COLO668 (cell line): ENCODE data around the gene UBQLN4.

ENCODE experiments used
- DNase-seq: peaks from one replicate; lab custom pipeline; 2025; ENCODE audit not compliant: unreplicated experiment; lab: John Stamatoyannopoulos, UW

Gene UBQLN4

GRCh38 chr1:156053768-156054499, at the start of gene UBQLN4:
Gene UBQLN4, minus strand, starts transcription at chr1:156053798. Its CDS starts 97 bp downstream, at chr1:156053701.
- peak; percentile 94 for DNase-seq

- peak; percentile 27 for DNase-seq
Measured at GRCh38 chr1:156102633-156103511, 49.3 kb upstream of the UBQLN4 start.

- DNase-seq: no peak
Measured at GRCh38 chr1:156101880-156102279, 48.3 kb upstream of the UBQLN4 start.

- no peak for DNase-seq
Measured at GRCh38 chr1:156100205-156100995, 46.8 kb upstream of the UBQLN4 start.

- no peak for DNase-seq
Measured at GRCh38 chr1:156099282-156099681, 45.7 kb upstream of the UBQLN4 start.

GRCh38 chr1:156098784-156099183, 45.2 kb upstream of the UBQLN4 start:
- DNase-seq: no peak

- DNase-seq: no peak
Measured at GRCh38 chr1:156097499-156098178, 44.0 kb upstream of the UBQLN4 start.

- DNase-seq: peak; percentile 89
Measured at GRCh38 chr1:156096640-156097391, 43.2 kb upstream of the UBQLN4 start.

- DNase-seq: no peak
Measured at GRCh38 chr1:156095906-156096508, 42.4 kb upstream of the UBQLN4 start.

GRCh38 chr1:156091610-156092009, 38.0 kb upstream of the UBQLN4 start:
- DNase-seq: no peak

- DNase-seq: peak; percentile 95
Measured at GRCh38 chr1:156090840-156091188, 37.2 kb upstream of the UBQLN4 start.

- DNase-seq: no peak
Measured at GRCh38 chr1:156090138-156090839, 36.7 kb upstream of the UBQLN4 start.

- DNase-seq: no peak
Measured at GRCh38 chr1:156089704-156090103, 36.1 kb upstream of the UBQLN4 start.

GRCh38 chr1:156086256-156086662, 32.7 kb upstream of the UBQLN4 start:
- no peak for DNase-seq

- no peak for DNase-seq
Measured at GRCh38 chr1:156083800-156084790, 30.5 kb upstream of the UBQLN4 start.

- DNase-seq: peak; percentile 80
Measured at GRCh38 chr1:156082309-156083091, 28.9 kb upstream of the UBQLN4 start, which contains the start of gene MEX3A. Gene MEX3A, minus strand, starts transcription at chr1:156082465. Its CDS starts 467 bp downstream, at chr1:156081998.

- DNase-seq: no peak
Measured at GRCh38 chr1:156081917-156082308, 28.3 kb upstream of the UBQLN4 start.
